Measurements from ENCODE around the gene ZNF830.
"Not testable (repeated sequence)": the region's sequence is repeated elsewhere in the genome, so short reads cannot be mapped to it uniquely, and the experiment has no call there.

ZNF830 gene

DNA sequence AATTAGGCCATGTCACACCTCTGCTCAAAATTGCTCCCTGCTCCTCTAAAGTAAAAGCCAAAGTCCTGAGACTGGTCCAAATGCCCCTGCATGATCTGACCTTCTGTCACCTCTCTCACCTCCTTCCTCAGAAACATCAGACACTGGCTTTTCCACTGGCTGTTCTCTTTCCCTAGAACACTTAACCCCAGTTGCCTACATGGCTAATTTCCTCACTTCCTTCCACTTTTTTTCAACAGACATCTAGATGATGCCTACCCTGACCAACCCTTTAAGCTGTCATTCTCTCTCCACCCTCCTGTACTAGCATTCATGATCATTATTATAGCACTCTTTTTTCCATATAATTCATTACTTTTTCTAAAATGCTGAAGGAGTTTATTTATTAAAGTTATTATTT is 31.1 kb upstream of the ZNF830 start:
- H3K27ac ChIP-seq (ENCODE audit: low read depth, low read length, poor library complexity, severe bottlenecking): no peak overlapping the region
- no peaks in the 10 kb centered on the region for H3K9me3 ChIP-seq (ENCODE audit: low read length)
- no peak overlapping the region for H2AFZ ChIP-seq (ENCODE audit: low read length)
- no peaks in the 10 kb centered on the region for H3F3A ChIP-seq (ENCODE audit: insufficient read depth, low read length)
- no peaks in the 10 kb centered on the region for H4K20me1 ChIP-seq (ENCODE audit: insufficient read depth, low read length)
- H3K36me3 ChIP-seq (ENCODE audit: insufficient read depth, low read length): no peaks in the 10 kb centered on the region
- H3K9me2 ChIP-seq (ENCODE audit: low read depth, low read length): no peaks in the 10 kb centered on the region
- no peak for TF ChIP-seq EZH2 (IDR thresholded peaks at IDR 0.05; ENCODE audit: borderline replicate concordance, low read length)
- TF ChIP-seq, protein P1, sequence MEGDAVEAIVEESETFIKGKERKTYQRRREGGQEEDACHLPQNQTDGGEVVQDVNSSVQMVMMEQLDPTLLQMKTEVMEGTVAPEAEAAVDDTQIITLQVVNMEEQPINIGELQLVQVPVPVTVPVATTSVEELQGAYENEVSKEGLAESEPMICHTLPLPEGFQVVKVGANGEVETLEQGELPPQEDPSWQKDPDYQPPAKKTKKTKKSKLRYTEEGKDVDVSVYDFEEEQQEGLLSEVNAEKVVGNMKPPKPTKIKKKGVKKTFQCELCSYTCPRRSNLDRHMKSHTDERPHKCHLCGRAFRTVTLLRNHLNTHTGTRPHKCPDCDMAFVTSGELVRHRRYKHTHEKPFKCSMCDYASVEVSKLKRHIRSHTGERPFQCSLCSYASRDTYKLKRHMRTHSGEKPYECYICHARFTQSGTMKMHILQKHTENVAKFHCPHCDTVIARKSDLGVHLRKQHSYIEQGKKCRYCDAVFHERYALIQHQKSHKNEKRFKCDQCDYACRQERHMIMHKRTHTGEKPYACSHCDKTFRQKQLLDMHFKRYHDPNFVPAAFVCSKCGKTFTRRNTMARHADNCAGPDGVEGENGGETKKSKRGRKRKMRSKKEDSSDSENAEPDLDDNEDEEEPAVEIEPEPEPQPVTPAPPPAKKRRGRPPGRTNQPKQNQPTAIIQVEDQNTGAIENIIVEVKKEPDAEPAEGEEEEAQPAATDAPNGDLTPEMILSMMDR (IDR thresholded peaks at IDR 0.05; ENCODE audit: low read length): no peak
- H3K9ac ChIP-seq (ENCODE audit: low read length): no peak overlapping the region
- no peak overlapping the region for H3K4me2 ChIP-seq (ENCODE audit: low read length)
- H3K4me1 ChIP-seq (ENCODE audit: insufficient read depth, low read length, severe bottlenecking): no peaks in the 10 kb centered on the region
- H3K4me3 ChIP-seq (ENCODE audit: low read depth, low read length, poor library complexity, severe bottlenecking): no peak overlapping the region
- H3K27me3 ChIP-seq (ENCODE audit: insufficient read depth, low read length): no peaks in the 10 kb centered on the region
- H3K79me2 ChIP-seq (ENCODE audit: insufficient read depth, low read length): no peaks in the 10 kb centered on the region

DNA sequence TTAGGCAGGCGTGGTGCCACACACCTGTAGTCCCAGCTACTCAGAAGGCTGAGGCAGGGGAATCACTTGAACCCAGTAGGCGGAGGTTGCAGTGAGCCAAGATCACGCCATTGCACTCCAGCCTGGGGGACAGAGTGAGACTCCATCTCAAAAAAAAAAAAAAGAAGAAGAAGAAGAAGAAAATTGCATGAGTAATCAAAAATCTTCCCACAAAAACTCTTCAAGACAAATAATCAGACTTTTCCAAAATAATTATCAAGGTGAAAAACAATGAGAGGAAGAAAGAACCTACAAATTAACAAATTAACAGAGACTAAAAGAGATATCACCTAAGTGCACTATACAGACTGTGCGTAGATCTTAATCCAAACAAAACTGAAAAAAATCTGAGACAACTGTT is 10.6 kb upstream of the ZNF830 start:
- not testable (repeated sequence) for H3K4me2 ChIP-seq (ENCODE audit: low read length); H3K4me1 ChIP-seq (ENCODE audit: insufficient read depth, low read length, severe bottlenecking); H4K20me1 ChIP-seq (ENCODE audit: insufficient read depth, low read length); H3K36me3 ChIP-seq (ENCODE audit: insufficient read depth, low read length); H3K79me2 ChIP-seq (ENCODE audit: insufficient read depth, low read length); H3K27ac ChIP-seq (ENCODE audit: low read depth, low read length, poor library complexity, severe bottlenecking); H3F3A ChIP-seq (ENCODE audit: insufficient read depth, low read length); H3K9ac ChIP-seq (ENCODE audit: low read length); H3K4me3 ChIP-seq (ENCODE audit: low read depth, low read length, poor library complexity, severe bottlenecking); H3K27me3 ChIP-seq (ENCODE audit: insufficient read depth, low read length); H3K9me3 ChIP-seq (ENCODE audit: low read length); H3K9me2 ChIP-seq (ENCODE audit: low read depth, low read length); H2AFZ ChIP-seq (ENCODE audit: low read length)

DNA sequence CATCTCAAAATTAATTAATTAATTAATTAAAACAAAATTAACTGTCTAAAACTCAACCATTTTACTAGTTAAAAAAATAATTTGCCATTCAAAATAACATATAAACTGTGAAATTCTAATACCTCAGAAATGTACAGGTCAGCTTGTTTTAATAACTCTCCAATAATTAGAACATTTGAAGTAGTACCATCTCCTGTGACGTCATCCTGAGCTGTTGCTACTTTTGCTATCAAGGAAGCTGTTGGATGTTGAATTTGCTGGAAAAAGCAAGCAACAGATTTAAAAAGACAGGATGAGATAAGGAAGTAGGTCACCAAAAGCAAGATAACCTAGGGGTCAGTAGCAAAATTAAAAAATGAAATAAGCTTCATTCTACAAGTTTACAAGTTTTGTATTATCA is 2.9 kb upstream of the ZNF830 start:
- Histone ChIP-seq H3K9me2 (ENCODE audit: low read depth, low read length) (no peaks in the 10 kb centered on the region), H3K79me2 (ENCODE audit: insufficient read depth, low read length) (peaks cover 18% of the 10 kb centered on the region), H3K36me3 (ENCODE audit: insufficient read depth, low read length) (peaks cover 6% of the 10 kb centered on the region; the same call in 1 of the 2 replicates), H4K20me1 (ENCODE audit: insufficient read depth, low read length) (no peaks in the 10 kb centered on the region), H3K27me3 (ENCODE audit: insufficient read depth, low read length) (no peaks in the 10 kb centered on the region), H3F3A (ENCODE audit: insufficient read depth, low read length) (no peaks in the 10 kb centered on the region), H3K4me3 (ENCODE audit: low read depth, low read length, poor library complexity, severe bottlenecking) (no peak overlapping the region), H3K27ac (ENCODE audit: low read depth, low read length, poor library complexity, severe bottlenecking) (no peak overlapping the region), H3K4me1 (ENCODE audit: insufficient read depth, low read length, severe bottlenecking) (peaks cover 21% of the 10 kb centered on the region), H2AFZ (ENCODE audit: low read length) (no peak overlapping the region), H3K9ac (ENCODE audit: low read length) (no peak overlapping the region), H3K4me2 (ENCODE audit: low read length) (no peak overlapping the region), H3K9me3 (ENCODE audit: low read length) (no peaks in the 10 kb centered on the region)
- no peak for TF ChIP-seq EZH2 (IDR thresholded peaks at IDR 0.05; ENCODE audit: borderline replicate concordance, low read length)
- TF ChIP-seq, protein P1 (IDR thresholded peaks at IDR 0.05; ENCODE audit: low read length): no peak

DNA sequence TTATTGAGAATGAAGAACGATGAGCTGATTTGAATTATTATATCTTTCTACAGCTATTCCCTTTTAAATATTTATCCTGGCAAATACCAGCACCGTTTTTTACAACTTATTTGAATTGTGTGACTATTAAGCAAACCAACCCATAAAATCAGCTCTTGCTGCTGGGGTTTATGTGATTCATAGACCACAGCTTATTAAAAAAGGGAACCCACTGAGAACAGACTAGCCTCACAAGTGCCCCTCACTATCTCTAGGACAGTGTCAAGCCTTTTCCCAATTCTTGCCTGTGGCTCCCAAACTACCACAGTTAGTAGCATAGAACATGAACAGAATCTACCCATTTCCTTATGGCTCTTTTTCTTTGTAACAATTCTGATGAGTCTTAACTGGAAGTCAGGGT is 12.8 kb downstream of the ZNF830 start:
- TF ChIP-seq, protein P1 (IDR thresholded peaks at IDR 0.05; ENCODE audit: low read length): no peak
- no peak for TF ChIP-seq EZH2 (IDR thresholded peaks at IDR 0.05; ENCODE audit: borderline replicate concordance, low read length)
- Histone ChIP-seq H3K27ac (ENCODE audit: low read depth, low read length, poor library complexity, severe bottlenecking) (no peak overlapping the region), H3K4me3 (ENCODE audit: low read depth, low read length, poor library complexity, severe bottlenecking) (no peak overlapping the region), H3F3A (ENCODE audit: insufficient read depth, low read length) (no peaks in the 10 kb centered on the region), H3K27me3 (ENCODE audit: insufficient read depth, low read length) (no peaks in the 10 kb centered on the region), H2AFZ (ENCODE audit: low read length) (no peak overlapping the region), H3K4me2 (ENCODE audit: low read length) (no peak overlapping the region), H4K20me1 (ENCODE audit: insufficient read depth, low read length) (no peaks in the 10 kb centered on the region), H3K36me3 (ENCODE audit: insufficient read depth, low read length) (no peaks in the 10 kb centered on the region), H3K4me1 (ENCODE audit: insufficient read depth, low read length, severe bottlenecking) (no peaks in the 10 kb centered on the region), H3K9me3 (ENCODE audit: low read length) (no peaks in the 10 kb centered on the region), H3K9ac (ENCODE audit: low read length) (no peak overlapping the region), H3K9me2 (ENCODE audit: low read depth, low read length) (no peaks in the 10 kb centered on the region), H3K79me2 (ENCODE audit: insufficient read depth, low read length) (no peaks in the 10 kb centered on the region)

All from OCI-LY1 (cell line).